HCT116 (cell line): ENCODE results near the gene PRKAA1.

ENCODE experiments used
- CEBPB ChIP-seq: IDR thresholded peaks from 2 replicates; pipeline ENCODE4 v1.6.1; 2012; ENCODE audit warnings: low read depth
- EZH2 ChIP-seq: fragments of 200-600 bp; sonication (generic); IDR thresholded peaks from 2 replicates; pipeline ENCODE4 v1.6.1; 2017; ENCODE audit warnings: antibody characterized with exemption, mixed run types
- EZH2phosphoT487 ChIP-seq: fragments of 200-600 bp; IDR thresholded peaks from 2 replicates; pipeline ENCODE4 v1.6.1; 2018; ENCODE audit warnings: antibody characterized with exemption, borderline replicate concordance
- RAD21 ChIP-seq: IDR thresholded peaks from 2 replicates; pipeline ENCODE4 v1.6.1; 2012; ENCODE audit warnings: low read depth, mild to moderate bottlenecking
- TF ChIP-seq, protein P1 (sequence below), 3 experiments: fragments of 200-600 bp in 1 of 3; sonication (generic) in 1 of 3; IDR thresholded peaks in 2 of 3; conservative IDR thresholded peaks in 1 of 3; 2 replicates each; pipeline ENCODE4 v1.5.1; 2012 to 2017; ENCODE audit warnings: low read depth in 2 of 3, low read length in 2 of 3, antibody characterized with exemption in 1 of 3, borderline replicate concordance in 1 of 3, control low read depth in 1 of 3, mild to moderate bottlenecking in 1 of 3, mixed read lengths in 1 of 3, mixed run types in 1 of 3, moderate library complexity in 1 of 3; ENCODE audit not compliant: insufficient read depth in 1 of 3
- TF ChIP-seq, protein P2 (sequence below): IDR thresholded peaks from 2 replicates; pipeline ENCODE4 v1.6.1; 2012

DNA sequence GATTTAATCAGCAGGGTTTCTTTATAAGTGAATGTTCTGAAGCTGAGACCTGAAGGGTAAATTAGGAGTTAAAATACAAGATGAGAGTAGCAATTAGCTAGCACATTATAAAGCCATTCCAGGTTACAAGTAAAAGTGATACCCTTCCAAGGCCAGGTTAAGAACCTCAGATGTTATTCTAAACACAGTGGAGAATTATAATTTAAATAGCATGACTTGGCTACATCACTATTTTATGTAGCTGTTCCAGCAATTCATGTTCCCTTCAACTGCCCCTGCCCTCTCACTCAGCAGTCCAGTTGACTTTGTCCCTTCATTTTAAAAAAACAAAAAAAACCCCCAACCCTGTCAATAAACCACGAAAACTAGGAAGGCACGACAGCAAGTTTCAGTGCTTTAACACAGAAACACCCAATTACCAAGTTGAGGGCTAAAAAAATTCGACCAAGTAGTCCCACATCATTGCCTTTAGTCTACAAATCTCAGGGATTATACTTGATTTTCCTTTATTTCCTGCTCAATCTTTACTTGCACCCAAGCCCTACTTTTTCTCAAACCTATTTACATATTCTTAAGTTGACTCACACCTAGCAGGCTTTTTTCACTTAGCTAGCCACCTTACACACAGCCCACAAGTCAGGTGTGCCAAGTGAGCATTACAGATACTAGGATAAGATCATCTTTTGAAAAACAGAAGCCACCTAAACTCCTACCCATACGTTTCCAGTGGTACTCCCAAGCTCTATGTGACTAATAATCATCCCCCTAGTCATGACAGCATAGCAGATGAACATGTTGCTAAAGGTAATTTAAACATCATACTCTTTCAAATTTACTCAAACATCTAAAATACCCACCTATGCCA is 33.4 kb upstream of the PRKAA1 start:
- TF ChIP-seq, protein P1, sequence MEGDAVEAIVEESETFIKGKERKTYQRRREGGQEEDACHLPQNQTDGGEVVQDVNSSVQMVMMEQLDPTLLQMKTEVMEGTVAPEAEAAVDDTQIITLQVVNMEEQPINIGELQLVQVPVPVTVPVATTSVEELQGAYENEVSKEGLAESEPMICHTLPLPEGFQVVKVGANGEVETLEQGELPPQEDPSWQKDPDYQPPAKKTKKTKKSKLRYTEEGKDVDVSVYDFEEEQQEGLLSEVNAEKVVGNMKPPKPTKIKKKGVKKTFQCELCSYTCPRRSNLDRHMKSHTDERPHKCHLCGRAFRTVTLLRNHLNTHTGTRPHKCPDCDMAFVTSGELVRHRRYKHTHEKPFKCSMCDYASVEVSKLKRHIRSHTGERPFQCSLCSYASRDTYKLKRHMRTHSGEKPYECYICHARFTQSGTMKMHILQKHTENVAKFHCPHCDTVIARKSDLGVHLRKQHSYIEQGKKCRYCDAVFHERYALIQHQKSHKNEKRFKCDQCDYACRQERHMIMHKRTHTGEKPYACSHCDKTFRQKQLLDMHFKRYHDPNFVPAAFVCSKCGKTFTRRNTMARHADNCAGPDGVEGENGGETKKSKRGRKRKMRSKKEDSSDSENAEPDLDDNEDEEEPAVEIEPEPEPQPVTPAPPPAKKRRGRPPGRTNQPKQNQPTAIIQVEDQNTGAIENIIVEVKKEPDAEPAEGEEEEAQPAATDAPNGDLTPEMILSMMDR (IDR thresholded peaks at IDR 0.05 in 2 of 3, conservative IDR thresholded peaks at IDR 0.05 in 1 of 3; ENCODE audit: borderline replicate concordance in 1 of 3, insufficient read depth in 1 of 3, low read depth in 2 of 3, low read length in 2 of 3): no peak
- no peak for TF ChIP-seq RAD21
- TF ChIP-seq EZH2: no peak
- no peak for TF ChIP-seq CEBPB
- TF ChIP-seq EZH2phosphoT487: no peak
- TF ChIP-seq, protein P2, sequence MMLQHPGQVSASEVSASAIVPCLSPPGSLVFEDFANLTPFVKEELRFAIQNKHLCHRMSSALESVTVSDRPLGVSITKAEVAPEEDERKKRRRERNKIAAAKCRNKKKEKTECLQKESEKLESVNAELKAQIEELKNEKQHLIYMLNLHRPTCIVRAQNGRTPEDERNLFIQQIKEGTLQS: no peak
